MM.1S (cell line): ENCODE data around the gene LRMDA.

Experiments
- CTCF ChIP-seq: fragments of 300-600 bp; sonication (generic); IDR thresholded peaks from 2 replicates; pipeline ENCODE4 v1.5.1; 2016; ENCODE audit warnings: antibody characterized with exemption, low read length, mixed read lengths
- EZH2 ChIP-seq: fragments of 300-600 bp; sonication (generic); optimal IDR thresholded peaks from 2 replicates; pipeline ENCODE3; 2017; ENCODE audit warnings: low read depth, mild to moderate bottlenecking, antibody characterized with exemption, low read length, mixed read lengths
- EZH2phosphoT487 ChIP-seq: fragments of 300-600 bp; sonication (generic); IDR thresholded peaks from 2 replicates; pipeline ENCODE4 v1.6.1; 2018; ENCODE audit warnings: antibody characterized with exemption, low read length

GRCh38 chr10:75486591-75486990, 55.2 kb downstream of the LRMDA start:
- no peak for TF ChIP-seq EZH2phosphoT487
- TF ChIP-seq CTCF: no peak
- TF ChIP-seq EZH2: no peak
